COLO668 (cell line): Measurements from ENCODE around the gene SYNGR1.
A peak's percentile ranks its signal among the peaks of the same experiment; 100 is the strongest.

ENCODE experiments used
- DNase-seq: peaks from one replicate; lab custom pipeline; 2025; ENCODE audit not compliant: unreplicated experiment; lab: John Stamatoyannopoulos, UW

The SYNGR1 gene

GRCh38 chr22:39428597-39429071 is 78.8 kb downstream of the SYNGR1 start:
- DNase-seq: peak; percentile 4

- DNase-seq: no peak
These were observed 79.4 kb downstream of the SYNGR1 start for GRCh38 chr22:39429186-39429585.

- no peak for DNase-seq
These were observed 80.3 kb downstream of the SYNGR1 start for GRCh38 chr22:39429916-39430575.

- DNase-seq: no peak
These were observed 80.9 kb downstream of the SYNGR1 start for GRCh38 chr22:39430576-39431150.

GRCh38 chr22:39431216-39431801 is 81.5 kb downstream of the SYNGR1 start:
- DNase-seq: no peak

GRCh38 chr22:39431821-39432251 is 82.0 kb downstream of the SYNGR1 start:
- no peak for DNase-seq

GRCh38 chr22:39432361-39432811 is 82.6 kb downstream of the SYNGR1 start:
- no peak for DNase-seq

- DNase-seq: no peak
These were observed 83.9 kb downstream of the SYNGR1 start for GRCh38 chr22:39433476-39434242.

GRCh38 chr22:39434243-39434653 is 84.5 kb downstream of the SYNGR1 start:
- no peak for DNase-seq

GRCh38 chr22:39434721-39435120 is 84.9 kb downstream of the SYNGR1 start:
- DNase-seq: no peak
